H1 (cell line): ENCODE data around the gene FOXJ2. TPM values are rescaled to one million over a fixed set of nuclear protein-coding genes. Genes with fewer than 3 reads are reported as not detected.

Source experiments
- CTCF ChIA-PET: fragments of 300-600 bp; sonication (Branson Sonifier 250); formaldehyde crosslinking; loops from one replicate; lab custom pipeline; 2021; ENCODE audit not compliant: partially characterized antibody; lab: Charles Lee
- POLR2A ChIA-PET: fragments of 300-600 bp; sonication (Branson Sonifier 250); formaldehyde crosslinking; loops from one replicate; lab custom pipeline; 2021; ENCODE audit warnings: inconsistent platforms; ENCODE audit not compliant: partially characterized antibody; lab: Charles Lee
- DNase-seq, 2 experiments: peaks; one replicate each; pipeline versions ENCODE4 v3.0.0 to v3.0.0-alpha.2; 2010 to 2022; ENCODE audit warnings: low spot score in 2 of 2, low read depth in 1 of 2, mixed read lengths in 1 of 2
- FAIRE-seq: peaks from 2 replicates; lab custom pipeline; 2011; peaks lifted over from hg19 to GRCh38; lab: Jason Lieb, UNC
- H2AFZ ChIP-seq: 2 replicates; pipeline ENCODE4 v1.8.1; 2012; ENCODE audit warnings: low read length, inconsistent platforms
- H2AK5ac ChIP-seq: 2 replicates; pipeline ENCODE4 v1.6.1; 2013; ENCODE audit warnings: low read depth, low read length
- H2BK120ac ChIP-seq: replicated peaks from 2 replicates; pipeline ENCODE3; 2013; ENCODE audit warnings: low read depth, low read length, inconsistent platforms
- H2BK12ac ChIP-seq: 2 replicates; pipeline ENCODE4 v1.6.1; 2013; ENCODE audit warnings: low read depth, low read length
- H2BK15ac ChIP-seq: 2 replicates; pipeline ENCODE4 v1.6.1; 2013; ENCODE audit warnings: low read length
- H2BK20ac ChIP-seq: 2 replicates; pipeline ENCODE4 v1.6.1; 2013; ENCODE audit warnings: low read length
- H2BK5ac ChIP-seq: 2 replicates; pipeline ENCODE4 v1.6.1; 2013; ENCODE audit warnings: low read depth, low read length
- H3K14ac ChIP-seq: 2 replicates; pipeline ENCODE4 v1.6.1; 2013; ENCODE audit warnings: inconsistent platforms; ENCODE audit not compliant: insufficient read length
- H3K18ac ChIP-seq: 2 replicates; pipeline ENCODE4 v1.6.1; 2013; ENCODE audit warnings: low read length; ENCODE audit errors: extremely low read depth
- H3K23ac ChIP-seq: 2 replicates; pipeline ENCODE4 v1.6.1; 2013; ENCODE audit warnings: inconsistent platforms; ENCODE audit not compliant: insufficient read length
- H3K23me2 ChIP-seq: 2 replicates; pipeline ENCODE4 v1.6.1; 2013; ENCODE audit warnings: low read depth, low read length
- H3K27ac ChIP-seq: 2 replicates; pipeline ENCODE4 v1.6.1; 2011; ENCODE audit warnings: low read depth, low read length, inconsistent platforms
- H3K27me3 ChIP-seq, 4 experiments: replicated peaks in 1 of 4; 1 replicate in 1 of 4; 2 replicates in 3 of 4; pipeline versions ENCODE4 v1.6.1 to v1.8.1; 2011 to 2013; ENCODE audit warnings: low read length in 3 of 4, mild to moderate bottlenecking in 3 of 4, inconsistent platforms in 2 of 4, mixed read lengths in 2 of 4, moderate library complexity in 1 of 4; ENCODE audit not compliant: control insufficient read depth in 3 of 4, insufficient read depth in 3 of 4; ENCODE audit errors: extremely low read depth in 1 of 4
- H3K36me3 ChIP-seq, 4 experiments: 2 replicates each; pipeline versions ENCODE4 v1.6.1 to v1.8.1; 2011 to 2013; ENCODE audit warnings: mild to moderate bottlenecking in 4 of 4, low read length in 3 of 4, moderate library complexity in 2 of 4, control low read depth in 1 of 4, inconsistent platforms in 1 of 4; ENCODE audit not compliant: insufficient read depth in 4 of 4, control insufficient read depth in 2 of 4
- H3K4ac ChIP-seq: replicated peaks from 2 replicates; pipeline ENCODE3; 2013; ENCODE audit warnings: low read length, low read depth, mixed read lengths, inconsistent platforms; ENCODE audit not compliant: insufficient read length
- H3K4me1 ChIP-seq, 4 experiments: replicated peaks in 1 of 4; 1 replicate in 1 of 4; 2 replicates in 3 of 4; pipeline versions ENCODE4 v1.6.1 to v1.8.1; 2011 to 2013; ENCODE audit warnings: low read length in 3 of 4, inconsistent platforms in 2 of 4, mixed read lengths in 1 of 4; ENCODE audit not compliant: insufficient read depth in 4 of 4, control insufficient read depth in 3 of 4
- H3K4me2 ChIP-seq, 2 experiments: 2 replicates each; pipeline versions ENCODE4 v1.6.1 to v1.8.1; 2011 to 2013; ENCODE audit warnings: low read depth in 2 of 2, low read length in 2 of 2, control low read depth in 1 of 2, inconsistent platforms in 1 of 2, mild to moderate bottlenecking in 1 of 2; ENCODE audit not compliant: insufficient read depth in 1 of 2
- H3K4me3 ChIP-seq, 4 experiments: fragments of 200-600, 300-600 bp in 1 of 4; sonication (generic), shearing (Covaris generic), sonication (Bioruptor Twin) in 1 of 4; 2 replicates each; pipeline versions ENCODE4 v1.5.1 to v1.8.1; 2011 to 2016; ENCODE audit warnings: low read length in 4 of 4, low read depth in 3 of 4, control low read depth in 2 of 4, inconsistent platforms in 2 of 4, mild to moderate bottlenecking in 2 of 4, mixed read lengths in 1 of 4, moderate library complexity in 1 of 4; ENCODE audit not compliant: insufficient read depth in 2 of 4; ENCODE audit errors: extremely low read depth in 1 of 4
- H3K56ac ChIP-seq: replicated peaks from 2 replicates; pipeline ENCODE3; 2013; ENCODE audit warnings: low read depth, mild to moderate bottlenecking, mixed read lengths, low read length, inconsistent platforms; ENCODE audit not compliant: insufficient read length
- H3K79me1 ChIP-seq: 2 replicates; pipeline ENCODE4 v1.6.1; 2013; ENCODE audit warnings: low read depth, low read length, control low read depth
- H3K79me2 ChIP-seq, 2 experiments: 2 replicates each; pipeline versions ENCODE4 v1.6.1 to v1.8.1; 2012 to 2013; ENCODE audit warnings: low read length in 2 of 2, mild to moderate bottlenecking in 2 of 2, inconsistent platforms in 1 of 2; ENCODE audit not compliant: insufficient read depth in 2 of 2, control insufficient read depth in 1 of 2
- H3K9ac ChIP-seq, 4 experiments: replicated peaks in 1 of 4; 1 replicate in 1 of 4; 2 replicates in 3 of 4; pipeline versions ENCODE4 v1.6.1 to v1.8.1; 2011 to 2013; ENCODE audit warnings: low read depth in 3 of 4, low read length in 3 of 4, control low read depth in 2 of 4, mild to moderate bottlenecking in 2 of 4, moderate library complexity in 2 of 4, inconsistent platforms in 1 of 4; ENCODE audit errors: extremely low read depth in 1 of 4
- H3K9me3 ChIP-seq, 2 experiments: 2 replicates each; pipeline versions ENCODE4 v1.6.1 to v1.8.1; 2012 to 2013; ENCODE audit warnings: mild to moderate bottlenecking in 2 of 2, moderate library complexity in 2 of 2, control low read depth in 1 of 2, inconsistent platforms in 1 of 2, low read depth in 1 of 2, low read length in 1 of 2, mixed read lengths in 1 of 2; ENCODE audit not compliant: insufficient read depth in 2 of 2
- H4K20me1 ChIP-seq, 2 experiments: replicated peaks in 1 of 2; 2 replicates each; pipeline versions ENCODE3 to v1.8.1; 2011 to 2013; ENCODE audit warnings: inconsistent platforms in 2 of 2, low read length in 2 of 2, mild to moderate bottlenecking in 1 of 2; ENCODE audit not compliant: insufficient read depth in 2 of 2, control insufficient read depth in 1 of 2
- H4K5ac ChIP-seq: 2 replicates; pipeline ENCODE4 v1.6.1; 2013; ENCODE audit warnings: low read length, low read depth, mixed read lengths, inconsistent platforms; ENCODE audit not compliant: insufficient read length
- H4K8ac ChIP-seq: 2 replicates; pipeline ENCODE4 v1.8.0; 2013; ENCODE audit warnings: mild to moderate bottlenecking, moderate library complexity, low read length, inconsistent platforms; ENCODE audit not compliant: insufficient read depth; ENCODE audit errors: extremely low read depth
- H4K91ac ChIP-seq: replicated peaks from 2 replicates; pipeline ENCODE3; 2013; ENCODE audit warnings: low read length, mixed read lengths, inconsistent platforms; ENCODE audit not compliant: insufficient read length
- CBX8 ChIP-seq: fragments of 300-800, 300-1000 bp; sonication (generic); IDR thresholded peaks from 2 replicates; pipeline ENCODE4 v1.7.1; 2016; ENCODE audit warnings: low read depth, low read length, borderline replicate concordance
- CEBPB ChIP-seq: IDR thresholded peaks from 2 replicates; pipeline ENCODE4 v1.6.1; 2012; ENCODE audit warnings: low read depth, low read length
- POLR2AphosphoS5 ChIP-seq: IDR thresholded peaks from 2 replicates; pipeline ENCODE4 v1.6.1; 2011; ENCODE audit warnings: low read depth, low read length
- POU5F1 ChIP-seq: IDR thresholded peaks from 2 replicates; pipeline ENCODE4 v1.6.1; 2011; ENCODE audit warnings: low read depth, mild to moderate bottlenecking, low read length, moderate library complexity
- RFX5 ChIP-seq: IDR thresholded peaks from 2 replicates; pipeline ENCODE4 v1.6.1; 2011; ENCODE audit warnings: low read depth, low read length, improper control_type of control experiment, borderline replicate concordance
- RNF2 ChIP-seq: fragments of 200-900, 300-1000 bp; sonication (generic); IDR thresholded peaks from 2 replicates; pipeline ENCODE4 v1.7.1; 2016; ENCODE audit warnings: borderline replicate concordance, low read depth, mild to moderate bottlenecking, antibody characterized with exemption, low read length; ENCODE audit not compliant: poor library complexity, severe bottlenecking; ENCODE audit errors: missing control alignments
- SIN3A ChIP-seq, 2 experiments: IDR thresholded peaks in 1 of 2; conservative IDR thresholded peaks in 1 of 2; 2 replicates each; pipeline ENCODE4 v1.6.1; 2011 to 2012; ENCODE audit warnings: low read length in 2 of 2, improper control_type of control experiment in 1 of 2, low read depth in 1 of 2, mild to moderate bottlenecking in 1 of 2
- SIX5 ChIP-seq: IDR thresholded peaks from 2 replicates; pipeline ENCODE4 v1.6.1; 2011; ENCODE audit warnings: mild to moderate bottlenecking, low read depth, low read length
- SP2 ChIP-seq: IDR thresholded peaks from 2 replicates; pipeline ENCODE4 v1.6.1; 2012; ENCODE audit warnings: mild to moderate bottlenecking, low read length, inconsistent platforms
- SRF ChIP-seq: IDR thresholded peaks from 2 replicates; pipeline ENCODE4 v1.6.1; 2011; ENCODE audit warnings: mild to moderate bottlenecking, low read depth, low read length, moderate library complexity
- WGBS, 2 experiments: shearing (Covaris generic) in 1 of 2; methylation state at CpG; one replicate each; pipeline versions ENCODE4 v1.1.6 to v1.1.7; 2013 to 2015; ENCODE audit warnings: low lambda C conversion rate in 2 of 2, mixed read lengths in 2 of 2, inconsistent platforms in 1 of 2, low coverage in 1 of 2, missing lambda C conversion rate in 1 of 2; ENCODE audit not compliant: insufficient replicate concordance in 2 of 2, insufficient coverage in 1 of 2, insufficient read length in 1 of 2; ENCODE audit errors: extremely low coverage in 1 of 2, missing lambda C conversion rate in 1 of 2; 5-methylcytosine and 5-hydroxymethylcytosine counted together
- polyA plus RNA-seq, 7 experiments: library from polyadenylated mRNA; depleted of rRNA in 3 of 7; stranded (reverse) in 5 of 7; unstranded in 2 of 7; fragments of >200 nt in 5 of 7; fragments of 200-250 nt in 2 of 7; gene quantifications; 1 replicate in 5 of 7; 2 replicates in 1 of 7; 4 replicates in 1 of 7; pipeline versions ENCODE4 v1.2.1 to v1.2.3, GENCODE V29; 2011 to 2013; ENCODE audit warnings: missing spikeins in 2 of 7, mixed read lengths in 2 of 7
- total RNA-seq: library from RNA; stranded (reverse); fragmentation: NEBNext Ultra II Directional; extraction: Animal tissue kit (Norgen Biotek cat#: 25700); gene quantifications from 2 replicates; pipeline ENCODE4 v1.2.1, GENCODE V29; 2021

Gene FOXJ2
- total and polyA plus RNA-seq, 2 of the 8 experiments (the other 6 are each of a cell fraction or from before 2014, with no cell fraction given): 4.2 to 9.3 TPM

DNA sequence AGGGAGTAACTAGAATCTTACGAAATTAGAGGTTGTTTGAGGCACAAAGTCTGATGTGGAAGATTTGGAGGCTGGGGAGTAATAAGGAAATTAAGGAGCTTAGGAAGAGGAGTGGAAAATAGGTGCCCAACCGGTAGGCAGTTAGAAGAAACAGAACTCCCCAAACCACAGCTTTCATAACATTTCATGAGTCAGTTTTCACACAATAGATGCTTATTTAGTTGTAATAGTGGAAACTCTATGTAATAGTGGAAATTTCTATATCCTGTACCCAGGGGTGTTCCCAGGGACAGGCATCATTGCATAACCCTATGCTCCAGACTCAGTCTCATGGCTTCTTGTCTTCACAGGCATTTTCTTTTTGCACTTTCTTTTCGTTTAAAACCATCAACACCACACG, 25.3 kb downstream of the FOXJ2 start:
- Histone ChIP-seq H3K79me1 (no peaks in the 10 kb centered on the region), H3K4me2 (no peak overlapping the region), H3K4ac (no peak overlapping the region), H3K14ac (no peak overlapping the region), H3K23ac (no peak overlapping the region), H4K91ac (no peak overlapping the region), H2AFZ (no peak overlapping the region), H2BK20ac (no peak overlapping the region), H3K23me2 (no peaks in the 10 kb centered on the region), H3K79me2 (no peaks in the 10 kb centered on the region), H3K56ac (no peak overlapping the region), H3K27me3 (no peaks in the 10 kb centered on the region), H4K5ac (no peak overlapping the region), H3K4me3 (no peak overlapping the region), H2BK15ac (no peak overlapping the region), H2AK5ac (no peak overlapping the region), H3K4me1 (no peaks in the 10 kb centered on the region), H2BK120ac (no peak overlapping the region), H3K36me3 (0 out of 8 replicates have a peak, but pooled peaks cover 0 to 3% (median 0%) of the 10 kb centered on the region in 4 experiments), H2BK5ac (no peak overlapping the region), H3K18ac (no peak overlapping the region), H4K8ac (no peak overlapping the region), H2BK12ac (no peak overlapping the region), H3K27ac (no peak overlapping the region), H3K9ac (no peak overlapping the region), H4K20me1 (no peaks in the 10 kb centered on the region), H3K9me3 (no peaks in the 10 kb centered on the region)
- TF ChIP-seq RNF2: no peak
- no peak for TF ChIP-seq SRF
- no peak for TF ChIP-seq SIN3A (conservative IDR thresholded peaks at IDR 0.05 in 1 of 2, IDR thresholded peaks at IDR 0.05 in 1 of 2; ENCODE audit: low read depth in 1 of 2, low read length in 2 of 2)
- no peak for TF ChIP-seq POLR2AphosphoS5
- TF ChIP-seq SP2: no peak
- no peak for TF ChIP-seq CBX8
- no peak for TF ChIP-seq SIX5
- no peak for TF ChIP-seq RFX5
- no peak for TF ChIP-seq CEBPB
- no peak for TF ChIP-seq POU5F1
- ChIA-PET POLR2A (interaction anchor here (1.0 kb wide), 1 partner anchor 24 kb away, joined by 3 read pairs; no protein-coding TSS in a partner anchor), CTCF (interaction anchor here (1.4 to 4.5 kb wide), 3 partner anchors 13 to 45 kb away, joined by 3 to 30 read pairs (median 8); no protein-coding TSS in a partner anchor)
- FAIRE-seq (no peak), DNase-seq (no peak)
- 91% methylated on average over 4 of the region's 4 CpGs; no CpG with 5 or more reads in 1 of the 2 experiments for WGBS, 2 experiments
